Thymus (tissue), 11 donors: Measurements from ENCODE around the gene SHCBP1. TPM values are rescaled to one million over a fixed set of nuclear protein-coding genes. Genes with fewer than 3 reads are reported as not detected.
A peak's percentile ranks its signal among the peaks of the same experiment; 100 is the strongest.
"Not testable (repeated sequence)": the region's sequence is repeated elsewhere in the genome, so short reads cannot be mapped to it uniquely, and the experiment has no call there.

ENCODE experiments used
- DNase-seq, 9 donors: peaks; one replicate each; pipeline ENCODE4 v3.0.0-alpha.2; 2013; ENCODE audit warnings: low spot score in 9 of 9, low read depth in 6 of 9, missing footprints in 1 of 9
- H3K27ac ChIP-seq, 2 donors: one replicate each; pipeline ENCODE4 v1.5.1; 2013; ENCODE audit warnings: control low read depth in 1 of 2, low read depth in 1 of 2, low read length in 1 of 2, mild to moderate bottlenecking in 1 of 2, moderate library complexity in 1 of 2
- H3K27me3 ChIP-seq, 2 donors: one replicate each; pipeline ENCODE4 v1.5.1; 2013; ENCODE audit warnings: low read length in 1 of 2; ENCODE audit not compliant: control insufficient read depth in 2 of 2, insufficient read depth in 1 of 2
- H3K36me3 ChIP-seq, 2 donors: one replicate each; pipeline ENCODE4 v1.5.1; 2013; ENCODE audit warnings: low read length in 1 of 2, mild to moderate bottlenecking in 1 of 2, moderate library complexity in 1 of 2; ENCODE audit not compliant: control insufficient read depth in 2 of 2, insufficient read depth in 2 of 2
- H3K4me1 ChIP-seq, 2 donors: one replicate each; pipeline ENCODE4 v1.5.1; 2013; ENCODE audit warnings: low read length in 2 of 2; ENCODE audit not compliant: control insufficient read depth in 2 of 2, insufficient read depth in 2 of 2
- H3K4me3 ChIP-seq, 2 donors: one replicate each; pipeline ENCODE4 v1.5.1; 2013; ENCODE audit warnings: low read length in 2 of 2, control low read depth in 1 of 2, mild to moderate bottlenecking in 1 of 2
- H3K9me3 ChIP-seq, 2 donors: one replicate each; pipeline ENCODE4 v1.5.1; 2013; ENCODE audit warnings: low read length in 1 of 2, mild to moderate bottlenecking in 1 of 2; ENCODE audit not compliant: control insufficient read depth in 2 of 2, insufficient read depth in 1 of 2
- WGBS: extraction: QIAGEN DNeasy Blood & Tissue Kit; methylation state at CpG from one replicate; pipeline ENCODE4 v1.1.7; 2013; 5-methylcytosine and 5-hydroxymethylcytosine counted together
- polyA plus RNA-seq: library from polyadenylated mRNA; stranded (reverse); fragments of 200-250 nt; gene quantifications from one replicate; pipeline ENCODE4 v1.2.3, GENCODE V29; 2013
- total RNA-seq: library from RNA; stranded (reverse); fragments of 120-200 nt; gene quantifications from one replicate; pipeline ENCODE4 v1.2.4, GENCODE V29; 2013
- donor health status: healthy.

The SHCBP1 gene
- total and polyA plus RNA-seq, 2 donors: 5.2 to 11.1 TPM

DNA sequence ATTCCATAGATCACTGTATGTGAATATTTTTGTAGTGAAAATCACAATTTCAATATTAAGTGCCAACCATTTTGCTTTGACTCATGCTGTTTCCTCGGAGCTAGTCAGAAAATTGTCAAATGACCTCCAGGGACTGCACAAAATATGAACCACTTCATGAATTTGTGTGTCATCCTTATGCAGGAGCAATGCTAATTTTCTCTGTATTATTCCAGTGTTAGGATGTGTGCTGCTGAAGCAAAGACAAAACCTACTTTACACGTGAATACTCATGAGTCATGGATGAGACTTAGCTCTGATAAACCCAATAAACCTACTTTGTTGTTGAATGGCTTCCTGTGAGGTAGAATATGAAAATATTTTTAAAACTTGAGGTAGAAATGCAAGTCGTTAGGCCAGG, 65.2 kb downstream of the SHCBP1 start:
- H3K9me3 ChIP-seq: no peaks in the 10 kb centered on the region
- WGBS: 86% methylated on average over 3 of the region's 3 CpGs
- no peak overlapping the region for H3K4me3 ChIP-seq

DNA sequence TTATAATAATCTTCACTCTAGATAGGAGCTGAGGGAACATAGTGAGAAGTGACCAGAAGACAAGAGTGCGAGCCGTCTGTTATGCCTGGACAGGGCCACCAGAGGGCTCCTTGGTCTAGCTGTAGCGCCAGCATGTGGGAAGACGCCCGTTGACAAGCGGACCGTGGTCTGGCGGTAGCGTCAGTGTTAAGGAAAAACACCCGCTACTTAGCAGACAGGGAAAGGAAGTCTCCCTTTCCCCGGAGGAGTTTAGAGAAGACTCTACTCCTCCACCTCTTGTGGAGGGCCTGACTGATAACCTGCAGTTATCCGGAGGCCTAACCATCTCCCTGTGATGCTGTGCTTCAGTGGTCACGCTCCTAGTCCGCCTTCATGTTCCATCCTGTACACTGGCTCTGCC, 66.7 kb downstream of the SHCBP1 start:
- H3K27ac ChIP-seq, H3K36me3 ChIP-seq, H3K9me3 ChIP-seq, H3K4me3 ChIP-seq, H3K4me1 ChIP-seq, H3K27me3 ChIP-seq: not testable (repeated sequence)
- WGBS: 21% methylated on average over 14 of the region's 14 CpGs
- DNase-seq: peak in 4 of 9 donors; percentile 1 to 27 (median 16)

More for the DNA sequence above, 65.2 kb downstream of the SHCBP1 start:
- no peak overlapping the region for H3K27ac ChIP-seq
- no peaks in the 10 kb centered on the region for H3K36me3 ChIP-seq
- DNase-seq: no peak
- H3K27me3 ChIP-seq: no peaks in the 10 kb centered on the region
- H3K4me1 ChIP-seq: no peaks in the 10 kb centered on the region

DNA sequence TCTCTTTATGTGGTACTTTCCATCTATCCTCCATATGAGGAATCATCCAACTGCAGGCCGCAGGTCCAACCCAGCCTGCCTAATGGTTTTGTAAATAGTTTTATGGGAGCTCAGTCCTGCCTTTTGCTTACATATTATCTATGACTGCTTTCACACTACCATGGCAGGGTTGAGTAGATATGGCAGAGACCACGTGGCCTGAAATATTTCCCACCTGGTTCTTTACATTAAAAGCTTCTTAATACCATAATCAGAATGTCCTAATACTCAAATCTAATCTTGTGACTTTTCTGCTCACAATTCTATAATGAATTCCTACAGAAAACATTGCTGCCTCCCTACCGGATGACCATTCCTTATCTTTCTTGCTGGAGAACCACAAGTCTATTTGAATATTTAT, 71.7 kb downstream of the SHCBP1 start:
- no peaks in the 10 kb centered on the region for H3K4me1 ChIP-seq
- H3K27me3 ChIP-seq: no peaks in the 10 kb centered on the region
- no peak overlapping the region for H3K4me3 ChIP-seq
- no peaks in the 10 kb centered on the region for H3K36me3 ChIP-seq
- no peak for DNase-seq
- no peak overlapping the region for H3K27ac ChIP-seq
- no peaks in the 10 kb centered on the region for H3K9me3 ChIP-seq
- 76% methylated on average over 3 of the region's 3 CpGs for WGBS

Other genes starting within 250 kb of the SHCBP1 start
- 80.2 TPM for gene VPS35, start 67.8 kb upstream of the SHCBP1 start, total RNA-seq
- 32.9 TPM for gene VPS35, start 67.8 kb upstream of the SHCBP1 start, polyA plus RNA-seq
- 12.6 TPM for gene ORC6, start 68.3 kb upstream of the SHCBP1 start, total RNA-seq
- 4.5 TPM for gene ORC6, start 68.3 kb upstream of the SHCBP1 start, polyA plus RNA-seq
- 0.09 TPM for gene MYLK3, start 127.0 kb upstream of the SHCBP1 start, total RNA-seq
- gene MYLK3, start 127.0 kb upstream of the SHCBP1 start, polyA plus RNA-seq: 0.21 TPM
- gene C16orf87, start 209.8 kb upstream of the SHCBP1 start, total RNA-seq: 11.3 TPM
- gene C16orf87, start 209.8 kb upstream of the SHCBP1 start, polyA plus RNA-seq: 9.2 TPM